ENCODE measurements around the gene LRP3. TPM values are rescaled to one million over a fixed set of nuclear protein-coding genes. Genes with fewer than 3 reads are reported as not detected.

The LRP3 gene
- total and polyA plus RNA-seq, 2 of the 13 experiments (the other 11 are each of a cell fraction or from before 2014, with no cell fraction given): 17.6 to 51.6 TPM

- no peak for TF ChIP-seq HNF1A (IDR thresholded peaks at IDR 0.05; ENCODE audit: low read depth)
- TF ChIP-seq HNF1A (CRISPR knock-in tag; IDR thresholded peaks at IDR 0.05; ENCODE audit: borderline replicate concordance): 0 out of 2 replicates have a peak, but pooled peaks have one; percentile 12
- 0 out of 2 replicates have a peak, but pooled peaks have one; percentile 31 for TF ChIP-seq TFDP2 (CRISPR knock-in tag; IDR thresholded peaks at IDR 0.05)
- TF ChIP-seq HMG20B (CRISPR knock-in tag; conservative IDR thresholded peaks at IDR 0.05): no peak
- TF ChIP-seq AGO2 (optimal IDR thresholded peaks at IDR 0.05; ENCODE audit: low read depth, low read length): no peak
- TF ChIP-seq NCOA2 (CRISPR knock-in tag; IDR thresholded peaks at IDR 0.05): no peak
- TF ChIP-seq SP1 (IDR thresholded peaks at IDR 0.05): no peak
- TF ChIP-seq SP1 (CRISPR knock-in tag; IDR thresholded peaks at IDR 0.05): no peak
- no peak for TF ChIP-seq ZNF644 (CRISPR knock-in tag; IDR thresholded peaks at IDR 0.05; ENCODE audit: low read depth)
- TF ChIP-seq SOX13 (IDR thresholded peaks at IDR 0.05): no peak
- TF ChIP-seq SOX13 (CRISPR knock-in tag; conservative IDR thresholded peaks at IDR 0.05 in 1 of 2, IDR thresholded peaks at IDR 0.05 in 1 of 2): no peak
- no peak for TF ChIP-seq CBFB (CRISPR knock-in tag; IDR thresholded peaks at IDR 0.05)
- peak; percentile 26; the same call in 1 of the 2 replicates for TF ChIP-seq ZFP36L1 (CRISPR knock-in tag; IDR thresholded peaks at IDR 0.05)
- no peak for TF ChIP-seq RAD21 (CRISPR knock-in tag; IDR thresholded peaks at IDR 0.05)
- peak; percentile 17; the same call in 1 of the 2 replicates for TF ChIP-seq MEF2D (CRISPR knock-in tag; IDR thresholded peaks at IDR 0.05)
- TF ChIP-seq ZNF292 (CRISPR knock-in tag; IDR thresholded peaks at IDR 0.05; ENCODE audit: borderline replicate concordance, low read depth): no peak
- no peak for TF ChIP-seq FOXC1 (CRISPR knock-in tag; IDR thresholded peaks at IDR 0.05; ENCODE audit: borderline replicate concordance)
- peak; percentile 86 for TF ChIP-seq ZFY (CRISPR knock-in tag; IDR thresholded peaks at IDR 0.05)
- no peak for TF ChIP-seq ZNF75D (CRISPR knock-in tag; IDR thresholded peaks at IDR 0.05; ENCODE audit: borderline replicate concordance)
- TF ChIP-seq REST (IDR thresholded peaks at IDR 0.05; ENCODE audit: borderline replicate concordance in 1 of 2, low read depth in 1 of 2, low read length in 2 of 2): no peak
- no peak for TF ChIP-seq ZNF746 (CRISPR knock-in tag; IDR thresholded peaks at IDR 0.05)
- no peak for TF ChIP-seq MYNN (CRISPR knock-in tag; IDR thresholded peaks at IDR 0.05; ENCODE audit: low read depth)
- no peak for TF ChIP-seq PRMT3 (CRISPR knock-in tag; IDR thresholded peaks at IDR 0.05; ENCODE audit: borderline replicate concordance, low read depth)
Measured at GRCh38 chr19:33241091-33241529, 47.0 kb downstream of the LRP3 start (continued).
